HG02763 (cell line): ENCODE results near the gene SLC12A4.
"Not testable (repeated sequence)": the region's sequence is repeated elsewhere in the genome, so short reads cannot be mapped to it uniquely, and the experiment has no call there.

Experiments used
- ATAC-seq: cut with Tn5 transposase; IDR thresholded peaks from one replicate; pipeline ENCODE4 v1.9.1; 2021; ENCODE audit warnings: mild to moderate bottlenecking, moderate library complexity; ENCODE audit not compliant: unreplicated experiment

The SLC12A4 gene

DNA sequence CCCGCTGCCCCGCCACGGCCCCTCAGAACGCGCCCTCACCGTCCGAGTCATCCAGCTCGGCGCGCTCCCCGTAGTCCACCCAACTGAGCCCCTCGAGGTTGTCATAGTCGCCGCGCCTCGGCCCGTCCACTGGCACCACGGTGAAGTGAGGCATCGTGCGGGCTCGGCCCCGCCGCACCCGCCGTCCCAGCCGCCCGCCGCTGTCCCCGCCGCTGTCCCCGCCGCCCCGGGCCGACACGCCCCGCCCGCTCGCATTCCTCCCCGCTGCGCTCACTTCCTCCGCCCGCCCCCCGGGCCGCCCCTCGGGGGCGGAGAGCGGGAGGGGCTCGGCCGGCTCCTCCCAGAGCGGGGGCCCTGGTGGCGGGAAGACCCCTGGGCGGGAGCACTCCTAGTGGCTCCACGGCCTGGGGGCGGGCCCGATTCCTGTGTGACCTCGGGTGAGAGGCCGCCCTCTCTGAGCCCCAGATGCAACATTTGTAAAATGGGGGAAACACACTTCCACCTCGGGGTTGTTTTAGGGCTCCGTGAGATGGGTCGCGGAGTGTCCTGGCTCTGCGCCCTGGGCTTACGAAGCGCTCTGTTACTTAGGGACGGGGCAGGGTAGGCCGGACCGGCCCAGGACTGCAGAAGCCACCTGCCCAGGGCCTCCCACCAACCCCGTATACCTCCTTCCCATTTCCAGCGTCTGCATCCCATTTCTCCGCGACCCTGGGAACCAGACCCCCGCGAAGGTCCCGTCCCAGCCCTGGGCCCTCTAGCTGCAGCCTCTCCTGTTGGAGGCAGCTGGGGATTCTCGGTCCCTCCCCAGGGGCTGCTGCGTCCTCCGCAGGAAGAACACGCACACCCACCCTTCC lies at the start of gene SLC12A4:
Gene SLC12A4, minus strand, starts transcription at position 238 of the 854 bp plus-strand sequence. Its CDS starts 84 bp downstream, at position 154.
- ATAC-seq = peak; percentile 83

DNA sequence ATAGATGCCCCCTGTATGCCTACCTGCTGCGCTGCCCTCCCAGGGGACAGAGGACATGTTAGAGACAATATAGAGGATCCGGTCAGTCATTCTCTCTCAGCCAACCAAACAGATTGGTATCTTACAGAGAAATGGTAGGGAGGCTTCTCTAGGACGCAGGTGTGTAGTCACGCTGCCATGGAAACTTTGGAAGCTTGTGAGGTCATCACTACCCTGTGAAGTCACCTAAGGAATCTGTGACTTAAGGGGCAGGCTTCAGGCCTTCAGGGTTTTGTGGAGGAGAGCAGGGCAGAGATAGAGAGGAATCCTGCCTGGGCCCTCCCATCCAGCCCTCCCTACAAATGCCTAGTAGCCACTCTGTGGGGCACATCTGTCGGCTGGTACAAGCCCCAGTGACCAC lies 47.2 kb upstream of the SLC12A4 start, which contains the start of gene DPEP2NB:
Gene DPEP2NB, minus strand, starts transcription at position 231 of the 400 bp plus-strand sequence. Its CDS starts 141 bp downstream, at position 90.
- ATAC-seq = no peak

DNA sequence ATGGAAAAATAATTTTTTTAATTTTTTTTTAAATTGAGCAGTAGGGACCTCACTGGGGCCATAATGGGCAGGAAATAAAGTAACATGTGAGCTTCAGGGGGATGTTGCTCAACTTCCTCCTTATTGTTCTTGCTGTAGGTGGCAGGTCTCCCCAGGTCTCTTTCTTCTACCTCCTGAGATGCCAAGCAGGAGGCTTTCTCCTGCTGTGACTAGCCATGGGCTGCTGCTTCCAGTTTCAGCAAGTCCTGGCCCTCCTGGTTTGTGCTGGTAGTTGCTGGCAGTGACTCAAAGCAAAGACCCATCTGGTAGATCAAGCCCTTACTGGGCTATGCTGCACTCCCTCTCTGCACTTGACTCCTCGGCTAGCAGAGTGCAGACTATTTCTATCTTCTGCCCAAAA lies 45.0 kb upstream of the SLC12A4 start:
- ATAC-seq = no peak

- ATAC-seq = not testable (repeated sequence)
Measured at GRCh38 chr16:68009872-68010271, 41.4 kb upstream of the SLC12A4 start.

DNA sequence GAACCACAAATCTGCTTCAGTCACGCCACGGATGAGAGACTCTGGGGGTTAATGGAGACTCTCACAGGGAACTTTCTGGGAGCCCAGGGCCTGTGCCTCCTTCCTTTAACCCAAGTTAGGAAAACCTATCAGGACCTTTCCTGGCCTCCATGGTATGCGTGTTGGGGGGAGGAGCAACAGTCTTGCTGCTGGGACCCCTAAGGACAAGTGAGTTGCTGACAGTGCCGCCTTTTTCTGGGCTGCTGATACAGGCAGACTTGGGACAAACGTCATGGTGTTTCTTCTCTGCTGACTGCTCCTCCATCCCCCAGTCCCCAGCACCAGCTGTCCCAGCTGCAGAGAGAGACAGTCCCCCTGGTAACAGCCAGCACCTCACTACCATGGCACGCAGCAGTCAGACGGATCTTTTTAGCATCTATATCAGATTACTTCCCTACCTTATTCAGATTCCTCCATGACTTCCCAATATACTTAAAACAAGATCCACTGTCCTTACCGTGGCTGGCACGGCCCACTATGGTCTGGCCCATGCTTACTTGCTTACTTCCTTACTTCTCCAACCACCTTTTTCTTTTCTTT lies 40.8 kb upstream of the SLC12A4 start:
- ATAC-seq = no peak

DNA sequence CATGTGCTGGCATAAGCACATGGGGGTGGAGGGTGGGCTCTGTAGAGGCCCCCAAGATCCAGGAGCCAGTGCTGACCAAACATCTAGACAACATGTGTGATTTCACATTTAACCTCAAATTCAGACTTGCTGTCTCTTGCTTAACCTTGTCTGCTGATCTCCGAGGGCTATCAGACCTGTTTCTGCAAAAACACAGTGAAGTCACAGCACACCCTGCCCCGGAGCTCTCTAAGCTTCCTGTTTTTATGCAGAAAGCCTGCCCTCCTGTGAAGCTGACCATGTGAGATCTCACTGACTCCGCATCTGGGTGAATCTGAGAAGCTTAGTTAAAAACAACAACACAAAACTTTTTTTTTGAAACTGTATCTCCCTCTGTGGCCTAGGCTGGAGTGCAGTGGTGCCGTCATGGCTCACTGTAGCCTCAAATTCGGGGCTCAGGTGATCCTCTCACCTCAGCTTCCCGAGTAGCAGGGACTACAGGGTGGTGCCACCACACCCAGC lies 37.4 kb upstream of the SLC12A4 start:
- no peak for ATAC-seq

- ATAC-seq = no peak
Measured at GRCh38 chr16:68005211-68005610, 36.8 kb upstream of the SLC12A4 start.

- ATAC-seq = no peak
Measured at GRCh38 chr16:68003031-68003430, 34.6 kb upstream of the SLC12A4 start.

- no peak for ATAC-seq
Measured at GRCh38 chr16:68000450-68000849, 32.0 kb upstream of the SLC12A4 start.

GRCh38 chr16:67999985-68000384 lies 31.5 kb upstream of the SLC12A4 start:
- ATAC-seq = no peak

DNA sequence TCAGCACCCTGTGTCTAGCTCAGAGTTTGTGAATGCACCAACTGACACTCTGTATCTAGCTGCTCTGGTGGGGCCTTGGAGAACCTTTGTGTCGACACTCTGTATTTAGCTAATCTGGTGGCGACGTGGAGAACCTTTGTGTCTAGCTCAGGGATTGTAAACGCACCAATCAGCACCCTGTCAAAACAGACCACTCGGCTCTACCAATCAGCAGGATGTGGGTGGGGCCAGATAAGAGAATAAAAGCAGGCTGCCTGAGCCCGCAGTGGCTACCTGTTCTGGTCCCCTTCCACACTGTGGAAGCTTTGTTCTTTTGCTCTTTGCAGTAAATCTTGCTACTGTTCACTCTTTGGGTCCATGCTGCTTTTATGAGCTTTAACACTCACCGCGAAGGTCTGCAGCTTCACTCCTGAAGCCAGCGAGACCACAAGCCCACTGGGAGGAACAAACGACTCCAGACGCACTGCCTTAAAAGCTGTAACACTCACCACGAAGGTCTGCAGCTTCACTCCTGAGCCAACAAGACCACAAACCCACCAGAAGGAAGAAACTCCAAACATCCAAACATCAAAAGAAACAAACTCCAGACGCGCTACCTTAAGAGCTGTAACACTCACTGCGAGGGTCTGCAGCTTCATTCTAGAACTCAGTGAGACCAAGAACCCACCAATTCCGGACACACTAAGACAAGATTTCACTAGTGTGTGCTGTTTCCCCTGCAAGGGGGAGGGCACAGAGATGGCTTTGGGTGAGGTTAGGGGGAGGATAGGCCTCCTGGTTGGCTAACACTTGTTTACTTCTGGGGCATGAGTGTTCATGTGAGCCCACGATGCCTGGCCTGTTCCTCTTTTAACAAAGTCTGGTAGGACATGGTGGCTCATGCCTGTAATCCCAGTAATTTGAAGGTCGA lies 30.6 kb upstream of the SLC12A4 start, which contains the start of gene DPEP2:
Gene DPEP2, minus strand, starts transcription at position 706 of the 910 bp plus-strand sequence. CDS start 6,272 bp downstream, outside the sequence.
- ATAC-seq = not testable (repeated sequence)

GRCh38 chr16:67998231-67998778 lies 29.9 kb upstream of the SLC12A4 start:
- not testable (repeated sequence) for ATAC-seq

- no peak for ATAC-seq
Measured at GRCh38 chr16:67996666-67997065, 28.2 kb upstream of the SLC12A4 start.

DNA sequence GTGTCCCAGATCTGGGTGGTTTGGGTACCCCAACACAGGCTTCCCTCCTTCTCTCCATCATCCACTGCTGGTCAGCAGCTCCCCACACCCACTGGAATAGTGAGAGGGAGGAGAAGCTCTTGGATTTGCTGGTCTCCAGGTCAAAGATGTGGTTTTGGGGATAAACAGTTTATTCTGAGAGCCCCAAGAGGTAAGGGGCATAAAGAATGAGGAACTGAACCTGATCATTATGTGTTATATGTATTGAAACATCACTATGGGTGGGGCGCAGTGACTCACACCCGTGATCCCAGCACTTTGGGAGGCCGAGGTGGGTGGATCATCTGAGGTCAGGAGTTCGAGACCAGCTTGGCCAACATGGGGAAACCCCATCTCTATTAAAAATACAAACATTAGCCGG lies 27.0 kb upstream of the SLC12A4 start:
- no peak for ATAC-seq

- ATAC-seq = not testable (repeated sequence)
Measured at GRCh38 chr16:67994040-67994408, 25.6 kb upstream of the SLC12A4 start.

DNA sequence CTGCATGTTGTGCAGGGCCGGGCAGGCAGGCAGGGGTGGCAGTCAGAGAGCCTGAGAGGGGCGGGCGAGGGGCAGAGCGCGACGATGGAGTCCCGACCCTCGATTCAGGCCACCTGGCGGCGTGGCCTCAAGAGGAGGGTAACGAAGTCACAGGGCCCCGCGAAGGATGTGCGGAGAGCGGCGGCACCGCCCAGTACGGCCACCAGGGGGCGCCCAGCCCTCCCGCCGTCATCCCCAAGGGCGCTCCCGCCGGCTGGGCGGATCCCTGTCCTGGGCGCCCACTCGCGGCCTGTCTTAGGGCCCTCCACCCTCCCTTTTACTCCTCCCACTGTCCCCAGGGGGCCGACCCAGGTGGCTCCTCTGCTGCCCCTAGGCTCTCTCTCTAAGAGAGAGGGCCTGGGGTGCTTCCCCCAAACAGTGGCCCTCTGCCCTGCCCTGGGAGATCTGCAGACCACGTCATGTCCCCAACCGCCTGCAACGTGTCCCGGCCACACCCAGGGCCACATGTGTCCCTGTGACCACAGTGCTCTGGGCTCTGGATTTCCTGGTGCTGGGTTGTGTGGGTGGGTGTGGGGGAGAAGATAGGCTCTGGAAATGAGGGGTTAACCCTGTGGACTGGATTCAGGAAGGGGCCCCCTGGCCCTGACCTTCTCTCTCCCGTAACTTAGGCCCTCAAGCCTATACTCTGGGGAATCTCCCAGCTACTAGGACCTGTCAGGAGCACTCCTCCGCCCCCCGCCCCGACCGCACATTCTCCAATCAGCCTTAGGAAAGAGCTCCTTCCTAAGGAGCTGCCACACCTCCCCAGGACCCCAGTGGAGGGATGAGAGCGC lies 25.0 kb upstream of the SLC12A4 start:
- ATAC-seq = peak; percentile 72

- ATAC-seq = no peak
Measured at GRCh38 chr16:67992661-67993206, 24.3 kb upstream of the SLC12A4 start.

DNA sequence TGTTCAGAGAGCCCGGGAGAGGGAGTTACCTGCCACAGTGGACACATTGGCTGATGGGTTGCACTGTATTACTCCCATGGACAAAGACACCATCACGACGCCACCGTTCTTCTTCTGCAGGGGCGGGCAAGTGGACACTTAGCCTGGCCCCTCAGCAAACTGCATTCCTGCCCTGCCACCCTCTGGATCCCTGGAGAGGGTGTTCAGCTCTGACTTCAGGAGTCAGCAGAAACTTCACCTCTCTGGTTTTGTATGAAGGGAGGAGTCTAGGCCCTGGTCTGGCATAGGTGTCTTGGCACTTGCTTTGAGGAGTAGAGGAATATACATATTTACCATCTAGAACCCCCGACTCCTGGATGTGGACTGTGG lies 21.6 kb upstream of the SLC12A4 start:
- ATAC-seq = no peak

- no peak for ATAC-seq
Measured at GRCh38 chr16:67989322-67990017, 21.0 kb upstream of the SLC12A4 start.
